HEK293 (cell line): ENCODE data around the gene TXNDC11.

Experiments
- CTCF ChIA-PET: fragments of 350-600 bp; formaldehyde crosslinking; extraction: SDS; loops from one replicate; lab custom pipeline; 2021; ENCODE audit warnings: antibody characterized with exemption; lab: Yijun Ruan, JAX
- POLR2A ChIA-PET: fragments of 300-600 bp; formaldehyde crosslinking; extraction: SDS; loops from one replicate; lab custom pipeline; 2020; ENCODE audit warnings: antibody characterized with exemption, inconsistent platforms; lab: Yijun Ruan, JAX
- H3K27ac ChIP-seq: fragments of 200-500 bp; sonication (Bioruptor generic); 2 replicates; pipeline ENCODE4 v1.5.1; 2014; ENCODE audit warnings: low read depth, low read length, control low read depth, inconsistent platforms; ENCODE audit errors: extremely low read depth
- H3K36me3 ChIP-seq, 2 experiments: fragments of 200-500 bp in 1 of 2; sonication (Bioruptor generic) in 1 of 2; 1 replicate in 1 of 2; 2 replicates in 1 of 2; pipeline ENCODE4 v1.5.1; 2014 to 2017; ENCODE audit warnings: inconsistent platforms in 2 of 2, low read length in 2 of 2; ENCODE audit not compliant: control insufficient read depth in 2 of 2, insufficient read depth in 1 of 2
- H3K4me1 ChIP-seq: fragments of 200-500 bp; sonication (Bioruptor generic); 2 replicates; pipeline ENCODE4 v1.5.1; 2014; ENCODE audit warnings: mild to moderate bottlenecking, low read length, inconsistent platforms; ENCODE audit not compliant: control insufficient read depth, insufficient read depth
- H3K4me3 ChIP-seq: 2 replicates; pipeline ENCODE4 v1.5.1; 2011; ENCODE audit warnings: low read depth, mild to moderate bottlenecking, control low read depth, low read length, moderate library complexity
- H3K9me3 ChIP-seq: fragments of 200-500 bp; sonication (Bioruptor generic); 2 replicates; pipeline ENCODE4 v1.5.1; 2014; ENCODE audit warnings: low read depth, low read length, inconsistent platforms; ENCODE audit not compliant: control insufficient read depth, insufficient read depth
- EGR2 ChIP-seq: fragments of 450-650 bp; formaldehyde crosslinking; IDR thresholded peaks from 2 replicates; pipeline ENCODE4 v1.5.1; 2016; ENCODE audit warnings: low read depth, missing biosample characterization, missing genetic modification characterization
- TRIM28 ChIP-seq: IDR thresholded peaks from 2 replicates; pipeline ENCODE4 v1.6.1; 2011; ENCODE audit warnings: low read length, control low read depth, borderline replicate concordance
- ZBTB26 ChIP-seq: fragments of 450-650 bp; formaldehyde crosslinking; optimal IDR thresholded peaks from 2 replicates; pipeline ENCODE3; 2016; ENCODE audit warnings: missing biosample characterization, mild to moderate bottlenecking, missing genetic modification characterization
- ZFHX2 ChIP-seq: fragments of 450-650 bp; formaldehyde crosslinking; conservative IDR thresholded peaks from 2 replicates; pipeline ENCODE4 v1.5.1; 2016; ENCODE audit warnings: missing biosample characterization, missing genetic modification characterization
- ZNF112 ChIP-seq: fragments of 450-650 bp; formaldehyde crosslinking; IDR thresholded peaks from 2 replicates; pipeline ENCODE4 v1.5.0; 2017; ENCODE audit warnings: missing biosample characterization, missing genetic modification characterization
- ZNF223 ChIP-seq: fragments of 450-650 bp; formaldehyde crosslinking; IDR thresholded peaks from 2 replicates; pipeline ENCODE4 v1.5.1; 2016; ENCODE audit warnings: missing biosample characterization, missing genetic modification characterization
- ZNF274 ChIP-seq, 2 experiments: fragments of 200-500 bp in 1 of 2; fragments of 450-650 bp in 1 of 2; sonication (Bioruptor generic) in 1 of 2; formaldehyde crosslinking in 1 of 2; IDR thresholded peaks; 2 replicates each; pipeline versions ENCODE4 v1.5.1 to v1.6.1; 2014 to 2016; ENCODE audit warnings: borderline replicate concordance in 1 of 2, inconsistent platforms in 1 of 2, low read length in 1 of 2, missing biosample characterization in 1 of 2, missing genetic modification characterization in 1 of 2
- ZNF311 ChIP-seq: fragments of 450-650 bp; formaldehyde crosslinking; IDR thresholded peaks from 2 replicates; pipeline ENCODE4 v1.5.1; 2017; ENCODE audit warnings: missing biosample characterization, missing genetic modification characterization, borderline replicate concordance
- ZNF362 ChIP-seq: fragments of 450-650 bp; formaldehyde crosslinking; IDR thresholded peaks from 2 replicates; pipeline ENCODE4 v1.5.1; 2016; ENCODE audit warnings: missing biosample characterization, missing genetic modification characterization
- ZNF391 ChIP-seq: fragments of 450-650 bp; formaldehyde crosslinking; IDR thresholded peaks from 2 replicates; pipeline ENCODE4 v1.5.1; 2016; ENCODE audit warnings: low read depth, missing biosample characterization, missing genetic modification characterization, borderline replicate concordance
- ZNF394 ChIP-seq: fragments of 450-650 bp; formaldehyde crosslinking; IDR thresholded peaks from 2 replicates; pipeline ENCODE4 v1.5.1; 2016; ENCODE audit warnings: missing biosample characterization, missing genetic modification characterization, mild to moderate bottlenecking, moderate library complexity, borderline replicate concordance
- ZNF558 ChIP-seq: fragments of 450-650 bp; formaldehyde crosslinking; IDR thresholded peaks from 2 replicates; pipeline ENCODE4 v1.5.1; 2016; ENCODE audit warnings: missing biosample characterization, missing genetic modification characterization
- ZNF610 ChIP-seq: fragments of 450-650 bp; formaldehyde crosslinking; IDR thresholded peaks from 2 replicates; pipeline ENCODE4 v1.5.1; 2016; ENCODE audit warnings: missing biosample characterization, missing genetic modification characterization, borderline replicate concordance
- ZNF677 ChIP-seq: fragments of 450-650 bp; IDR thresholded peaks from 2 replicates; pipeline ENCODE4 v1.5.0; 2018; ENCODE audit warnings: missing biosample characterization, mild to moderate bottlenecking, missing genetic modification characterization, moderate library complexity
- ZNF747 ChIP-seq: fragments of 450-650 bp; formaldehyde crosslinking; IDR thresholded peaks from 2 replicates; pipeline ENCODE4 v1.5.1; 2016; ENCODE audit warnings: missing biosample characterization, missing genetic modification characterization
- ZSCAN23 ChIP-seq: fragments of 450-650 bp; formaldehyde crosslinking; IDR thresholded peaks from 2 replicates; pipeline ENCODE4 v1.5.1; 2016; ENCODE audit warnings: missing biosample characterization, missing genetic modification characterization
- TF ChIP-seq, protein P1 (sequence below): fragments of 450-650 bp; formaldehyde crosslinking; IDR thresholded peaks from 2 replicates; pipeline ENCODE4 v1.5.1; 2016; ENCODE audit warnings: missing biosample characterization, missing genetic modification characterization
- TF ChIP-seq, protein P2 (sequence below): fragments of 450-650 bp; formaldehyde crosslinking; IDR thresholded peaks from 2 replicates; pipeline ENCODE4 v1.5.1; 2016; ENCODE audit warnings: missing biosample characterization, missing genetic modification characterization

The TXNDC11 gene

GRCh38 chr16:11668623-11669379 is 73.9 kb downstream of the TXNDC11 start:
- H3K36me3 ChIP-seq = no peaks in the 10 kb centered on the region
- CTCF ChIA-PET = interaction anchor here (0.5 to 0.6 kb wide), 4 partner anchors 31 to 715 kb away, joined by 3 read pairs; no protein-coding TSS in a partner anchor
- peak; percentile 24 for TF ChIP-seq ZBTB26 (tag by site-specific recombination)
- TF ChIP-seq ZNF394 (tag by site-specific recombination) = no peak
- TF ChIP-seq ZNF391 = no peak
- no peak for TF ChIP-seq ZNF112
- TF ChIP-seq ZFHX2 (tag by site-specific recombination) = peak; percentile 51; the same call in 1 of the 2 replicates
- no peak for TF ChIP-seq ZNF677 (tag by site-specific recombination)
- no peak for TF ChIP-seq ZSCAN23 (tag by site-specific recombination)
- TF ChIP-seq, protein P1, sequence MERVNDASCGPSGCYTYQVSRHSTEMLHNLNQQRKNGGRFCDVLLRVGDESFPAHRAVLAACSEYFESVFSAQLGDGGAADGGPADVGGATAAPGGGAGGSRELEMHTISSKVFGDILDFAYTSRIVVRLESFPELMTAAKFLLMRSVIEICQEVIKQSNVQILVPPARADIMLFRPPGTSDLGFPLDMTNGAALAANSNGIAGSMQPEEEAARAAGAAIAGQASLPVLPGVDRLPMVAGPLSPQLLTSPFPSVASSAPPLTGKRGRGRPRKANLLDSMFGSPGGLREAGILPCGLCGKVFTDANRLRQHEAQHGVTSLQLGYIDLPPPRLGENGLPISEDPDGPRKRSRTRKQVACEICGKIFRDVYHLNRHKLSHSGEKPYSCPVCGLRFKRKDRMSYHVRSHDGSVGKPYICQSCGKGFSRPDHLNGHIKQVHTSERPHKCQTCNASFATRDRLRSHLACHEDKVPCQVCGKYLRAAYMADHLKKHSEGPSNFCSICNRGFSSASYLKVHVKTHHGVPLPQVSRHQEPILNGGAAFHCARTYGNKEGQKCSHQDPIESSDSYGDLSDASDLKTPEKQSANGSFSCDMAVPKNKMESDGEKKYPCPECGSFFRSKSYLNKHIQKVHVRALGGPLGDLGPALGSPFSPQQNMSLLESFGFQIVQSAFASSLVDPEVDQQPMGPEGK (tag by site-specific recombination) = no peak; the same call in 1 of the 2 replicates
- no peak for TF ChIP-seq TRIM28
- TF ChIP-seq ZNF610 = no peak
- TF ChIP-seq ZNF747 (tag by site-specific recombination) = no peak
- no peak for TF ChIP-seq ZNF362 (tag by site-specific recombination)
- TF ChIP-seq ZNF311 (tag by site-specific recombination) = no peak
- TF ChIP-seq EGR2 (tag by site-specific recombination) = no peak
- TF ChIP-seq ZNF558 (tag by site-specific recombination) = no peak
- no peak for TF ChIP-seq ZNF223
- TF ChIP-seq ZNF274 (IDR thresholded peaks at IDR 0.05; ENCODE audit: low read length) = no peak
- no peak for TF ChIP-seq ZNF274 (tag by site-specific recombination; IDR thresholded peaks at IDR 0.05; ENCODE audit: borderline replicate concordance)
- TF ChIP-seq, protein P2, sequence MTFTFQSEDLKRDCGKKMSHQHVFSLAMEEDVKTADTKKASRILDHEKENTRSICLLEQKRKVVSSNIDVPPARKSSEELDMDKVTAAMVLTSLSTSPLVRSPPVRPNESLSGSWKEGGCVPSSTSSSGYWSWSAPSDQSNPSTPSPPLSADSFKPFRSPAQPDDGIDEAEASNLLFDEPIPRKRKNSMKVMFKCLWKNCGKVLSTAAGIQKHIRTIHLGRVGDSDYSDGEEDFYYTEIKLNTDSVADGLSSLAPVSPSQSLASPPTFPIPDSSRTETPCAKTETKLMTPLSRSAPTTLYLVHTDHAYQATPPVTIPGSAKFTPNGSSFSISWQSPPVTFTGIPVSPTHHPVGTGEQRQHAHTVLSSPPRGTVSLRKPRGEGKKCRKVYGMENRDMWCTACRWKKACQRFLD (tag by site-specific recombination) = no peak
- TF ChIP-seq, all 188 proteins: peak for 2
- Histone ChIP-seq H3K9me3 (no peaks in the 10 kb centered on the region), H3K4me1 (no peaks in the 10 kb centered on the region), H3K27ac (no peak overlapping the region), H3K4me3 (peak overlapping the region; percentile 47)
- POLR2A ChIA-PET = no interaction called here
